Bronchial smooth muscle cell (primary cell): ENCODE measurements around the gene SERF1B. TPM values are rescaled to one million over a fixed set of nuclear protein-coding genes. Genes with fewer than 3 reads are reported as not detected.

Experiments used
- total RNA-seq: library from RNA; depleted of rRNA; stranded (reverse); fragments of >200 nt; gene quantifications from 2 replicates; pipeline ENCODE4 v1.2.1, GENCODE V29; 2014

Gene SERF1B
- total RNA-seq = 7.6 and 14.7 TPM in 2 replicates

DNA sequence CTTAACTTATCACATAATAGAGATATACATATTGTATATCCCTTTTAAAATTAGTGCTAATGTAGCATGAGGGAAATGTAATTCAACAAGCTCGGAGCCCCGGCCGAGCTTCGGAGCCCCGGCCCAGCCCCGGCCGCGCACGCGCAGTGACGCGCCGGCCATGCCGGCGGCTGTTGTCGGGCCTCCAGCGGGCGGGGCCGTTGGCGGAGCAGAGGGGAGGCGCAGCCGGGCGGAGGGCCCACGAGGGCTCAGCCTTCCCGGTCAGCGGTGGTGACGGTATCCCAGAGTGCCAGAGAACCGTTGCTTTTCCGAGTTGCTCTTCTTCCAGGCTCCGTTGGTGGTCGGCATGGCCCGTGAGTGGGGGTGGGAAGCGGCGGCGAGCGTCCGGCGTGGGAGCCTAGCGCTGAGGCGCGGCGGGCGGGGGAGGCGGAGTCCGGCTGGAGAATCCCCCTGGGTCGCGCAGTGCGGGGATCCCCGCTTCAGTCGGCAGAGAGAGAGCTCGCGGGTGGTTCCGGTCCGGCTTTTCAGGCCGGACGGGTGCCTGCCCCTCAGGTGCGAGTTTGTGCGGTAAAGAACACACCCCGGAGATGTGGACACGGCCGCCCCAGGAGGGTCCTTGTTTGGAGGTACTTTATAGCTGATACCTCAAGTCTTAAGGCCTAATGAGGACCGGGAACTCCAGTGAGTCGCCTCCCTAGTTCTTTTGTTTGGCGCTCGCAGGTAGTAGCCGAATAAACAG is at the start of gene SERF1B:
Gene SERF1B (plus strand): TSS at position 146 of the 739 bp plus-strand sequence. CDS start 201 bp downstream, at position 347.

Other genes with a start within 250 kb of the SERF1B start
- 9.1 and 21.1 TPM in 2 replicates for gene SMN2, start 24.4 kb downstream of the SERF1B start, total RNA-seq